GM12878 (cell line): ENCODE measurements around the gene COMMD3. TPM values are rescaled to one million over a fixed set of nuclear protein-coding genes. Genes with fewer than 3 reads are reported as not detected.

Experiments used
- ATF3 ChIP-seq: IDR thresholded peaks from 2 replicates; pipeline ENCODE4 v1.6.1; 2011; ENCODE audit warnings: low read depth, mild to moderate bottlenecking, low read length, moderate library complexity, borderline replicate concordance; ENCODE audit errors: extremely low read depth
- BCL3 ChIP-seq: IDR thresholded peaks from 2 replicates; pipeline ENCODE4 v1.6.1; 2011; ENCODE audit warnings: borderline replicate concordance, low read depth, mild to moderate bottlenecking, moderate library complexity, low read length; ENCODE audit not compliant: insufficient read depth, poor library complexity, severe bottlenecking
- BHLHE40 ChIP-seq, 2 experiments: fragments of 450-650 bp in 1 of 2; IDR thresholded peaks; 2 replicates each; pipeline ENCODE4 v1.6.1; 2011 to 2017; ENCODE audit warnings: low read depth in 2 of 2, borderline replicate concordance in 1 of 2, improper control_type of control experiment in 1 of 2, low read length in 1 of 2, mild to moderate bottlenecking in 1 of 2
- BMI1 ChIP-seq: fragments of 450-650 bp; IDR thresholded peaks from 2 replicates; pipeline ENCODE4 v1.6.1; 2016; ENCODE audit warnings: mild to moderate bottlenecking, moderate library complexity, borderline replicate concordance
- CBX5 ChIP-seq: sonication (generic); IDR thresholded peaks from 2 replicates; pipeline ENCODE4 v1.6.1; 2016; ENCODE audit warnings: low read depth, moderate library complexity, mild to moderate bottlenecking, inconsistent platforms
- CEBPZ ChIP-seq: fragments of 150-350 bp; IDR thresholded peaks from 2 replicates; pipeline ENCODE4 v1.6.1; 2016; ENCODE audit warnings: low read depth, low read length
- CREB1 ChIP-seq: IDR thresholded peaks from 2 replicates; pipeline ENCODE4 v1.6.1; 2012; ENCODE audit warnings: low read depth, mild to moderate bottlenecking, inconsistent platforms
- ETV6 ChIP-seq, 2 experiments: fragments of 450-650 bp in 1 of 2; IDR thresholded peaks in 1 of 2; conservative IDR thresholded peaks in 1 of 2; 2 replicates each; pipeline ENCODE4 v1.6.1; 2014; ENCODE audit warnings: antibody characterized with exemption in 1 of 2, borderline replicate concordance in 1 of 2, low read depth in 1 of 2, mild to moderate bottlenecking in 1 of 2, moderate library complexity in 1 of 2
- GABPA ChIP-seq: IDR thresholded peaks from 2 replicates; pipeline ENCODE4 v1.6.1; 2014; ENCODE audit warnings: antibody characterized with exemption, low read depth, mild to moderate bottlenecking, inconsistent platforms
- JUNB ChIP-seq: IDR thresholded peaks from 2 replicates; pipeline ENCODE4 v1.6.1; 2016; ENCODE audit warnings: antibody characterized with exemption, mild to moderate bottlenecking
- MEF2B ChIP-seq: fragments of 450-650 bp; IDR thresholded peaks from 2 replicates; pipeline ENCODE4 v1.6.1; 2018; ENCODE audit warnings: mild to moderate bottlenecking, moderate library complexity; ENCODE audit not compliant: partially characterized antibody, poor library complexity, severe bottlenecking
- PAX8 ChIP-seq: fragments of 450-650 bp; IDR thresholded peaks from 2 replicates; pipeline ENCODE4 v1.6.1; 2017; ENCODE audit warnings: mild to moderate bottlenecking, moderate library complexity
- POLR2AphosphoS2 ChIP-seq: IDR thresholded peaks from 2 replicates; pipeline ENCODE4 v1.6.1; 2011; ENCODE audit warnings: low read depth, mild to moderate bottlenecking, low read length, improper control_type of control experiment, moderate library complexity
- REST ChIP-seq: IDR thresholded peaks from 2 replicates; pipeline ENCODE4 v1.6.1; 2012; ENCODE audit warnings: mild to moderate bottlenecking, low read depth, low read length
- STAT3 ChIP-seq: IDR thresholded peaks from 2 replicates; pipeline ENCODE4 v1.6.1; 2011; ENCODE audit warnings: low read depth, low read length, improper control_type of control experiment
- YBX1 ChIP-seq: fragments of 450-650 bp; IDR thresholded peaks from 2 replicates; pipeline ENCODE4 v1.6.1; 2016; ENCODE audit warnings: antibody characterized with exemption
- ZNF207 ChIP-seq: fragments of 450-650 bp; IDR thresholded peaks from 2 replicates; pipeline ENCODE4 v1.6.1; 2014; ENCODE audit warnings: antibody characterized with exemption, mild to moderate bottlenecking, borderline replicate concordance
- polyA plus RNA-seq, 11 experiments: library from polyadenylated mRNA; depleted of rRNA in 4 of 11; unstranded in 6 of 11; stranded (reverse) in 5 of 11; fragments of >200 nt; fragmentation: Nextera tagmentation in 4 of 11; fragmentation: Illumina TruSeq in 1 of 11; extraction: Ambion mirVana in 4 of 11; extraction: Trizol in 1 of 11; gene quantifications; 1 replicate in 1 of 11; 2 replicates in 10 of 11; pipeline versions ENCODE4 v1.2.1 to v1.2.3, GENCODE V29; 2011 to 2016; ENCODE audit warnings: inconsistent platforms in 2 of 11, missing spikeins in 2 of 11, low read depth in 1 of 11
- total RNA-seq, 4 experiments: library from RNA; depleted of rRNA in 3 of 4; stranded (reverse); fragments of >200 nt in 3 of 4; fragmentation: Illumina TruSeq in 1 of 4; extraction: Trizol in 1 of 4; gene quantifications; 2 replicates each; pipeline versions ENCODE4 v1.2.1 to v1.2.3, GENCODE V29; 2013 to 2021

COMMD3 gene
- total and polyA plus RNA-seq, 10 of the 15 experiments (the other 5 are each of a cell fraction or from before 2014, with no cell fraction given): 64.5 to 248 (median 84.4) TPM

GRCh38 chr10:22308390-22308789 is 7.8 kb upstream of the COMMD3 start (continued):
- TF ChIP-seq STAT3: 0 out of 2 replicates have a peak, but pooled peaks have one; percentile 40
- TF ChIP-seq BHLHE40 (IDR thresholded peaks at IDR 0.05; ENCODE audit: borderline replicate concordance in 1 of 2, low read depth in 2 of 2, low read length in 1 of 2): no peak
- TF ChIP-seq MEF2B: peak; percentile 26
- no peak for TF ChIP-seq POLR2AphosphoS2
- TF ChIP-seq ATF3: no peak
- peak; percentile 52; the same call in 1 of the 2 replicates for TF ChIP-seq CBX5
- no peak for TF ChIP-seq ZNF207
- TF ChIP-seq JUNB: peak; percentile 100
- TF ChIP-seq BMI1: peak; percentile 75
- TF ChIP-seq PAX8: no peak
- peak; percentile 77 for TF ChIP-seq GABPA
- peak; percentile 83 for TF ChIP-seq BCL3
- no peak for TF ChIP-seq CEBPZ
- TF ChIP-seq REST: no peak; the same call in 1 of the 2 replicates
- TF ChIP-seq YBX1: no peak
- TF ChIP-seq CREB1: peak; percentile 91
- peak in 1 of 2 experiments; percentile 72; a peak in 1 of 4 replicates for TF ChIP-seq ETV6 (conservative IDR thresholded peaks at IDR 0.05 in 1 of 2, IDR thresholded peaks at IDR 0.05 in 1 of 2; ENCODE audit: borderline replicate concordance in 1 of 2, low read depth in 1 of 2)
